HG03108 (cell line): ENCODE results near the gene NUP205.

Experiments used
- ATAC-seq: cut with Tn5 transposase; IDR thresholded peaks from one replicate; pipeline ENCODE4 v1.9.1; 2021; ENCODE audit warnings: moderate library complexity; ENCODE audit not compliant: unreplicated experiment

NUP205 gene

GRCh38 chr7:135541029-135541428 lies 16.7 kb upstream of the NUP205 start:
- ATAC-seq = no peak

DNA sequence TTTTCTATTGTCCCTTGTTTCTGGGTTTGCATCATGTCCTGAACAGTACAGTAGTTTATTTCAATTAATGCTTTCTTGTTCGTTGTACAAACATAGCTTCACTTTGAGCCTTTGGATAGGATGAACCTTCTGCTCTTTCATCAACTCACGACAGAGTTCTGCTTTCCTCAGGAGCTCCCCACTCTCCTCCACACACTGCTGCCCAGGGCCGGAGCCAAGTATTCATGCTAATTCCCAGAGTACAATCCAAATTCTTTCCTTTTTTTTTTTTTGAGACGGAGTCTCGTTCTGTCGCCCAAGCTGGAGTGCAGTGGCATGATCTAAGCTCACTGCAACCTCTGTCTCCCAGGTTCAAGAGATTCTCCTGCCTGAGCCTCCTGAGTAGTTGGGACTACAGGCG lies 7.5 kb upstream of the NUP205 start:
- ATAC-seq = no peak

DNA sequence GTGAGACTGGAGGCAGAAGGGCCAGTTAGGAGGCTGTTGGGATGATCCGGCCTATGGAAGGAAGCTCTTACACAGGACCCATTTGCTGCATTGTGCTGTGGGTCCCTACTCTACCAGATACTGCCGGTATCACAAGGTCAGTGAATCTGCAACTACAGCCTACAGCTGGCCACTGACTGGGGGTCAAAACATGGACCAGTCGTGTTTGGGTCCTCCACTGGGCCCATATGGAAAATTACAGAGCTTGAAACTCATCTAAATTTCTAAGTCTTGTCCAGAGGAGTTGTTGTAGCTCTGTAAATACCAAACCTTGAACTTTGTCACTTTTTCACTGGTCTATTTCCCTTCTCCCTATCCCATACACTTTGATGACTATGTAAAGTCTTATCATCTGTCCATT lies 5.6 kb upstream of the NUP205 start:
- no peak for ATAC-seq

DNA sequence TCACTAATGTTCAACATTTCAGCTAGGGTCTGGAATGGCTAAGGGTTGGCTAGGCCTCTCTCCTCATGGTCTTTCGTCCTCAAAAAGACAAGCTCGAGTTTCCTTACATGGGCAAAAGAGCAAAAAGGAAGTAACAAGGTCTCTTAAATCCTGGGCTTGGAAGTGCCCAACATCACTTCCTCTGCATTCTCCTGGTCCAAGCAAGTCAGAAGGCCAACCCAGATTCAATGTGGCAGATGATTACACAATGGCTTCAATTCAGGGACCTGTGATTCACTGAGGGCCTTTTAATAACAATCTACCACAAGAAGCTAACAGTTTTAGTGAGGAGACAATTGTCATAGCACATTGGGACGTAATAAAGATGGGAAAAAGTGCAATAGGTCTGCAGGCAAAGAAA lies 4.4 kb upstream of the NUP205 start:
- no peak for ATAC-seq

GRCh38 chr7:135558337-135558767 lies 635 bp downstream of the NUP205 start:
- peak; percentile 68 for ATAC-seq

GRCh38 chr7:135558881-135559280 lies 1.2 kb downstream of the NUP205 start:
- no peak for ATAC-seq

DNA sequence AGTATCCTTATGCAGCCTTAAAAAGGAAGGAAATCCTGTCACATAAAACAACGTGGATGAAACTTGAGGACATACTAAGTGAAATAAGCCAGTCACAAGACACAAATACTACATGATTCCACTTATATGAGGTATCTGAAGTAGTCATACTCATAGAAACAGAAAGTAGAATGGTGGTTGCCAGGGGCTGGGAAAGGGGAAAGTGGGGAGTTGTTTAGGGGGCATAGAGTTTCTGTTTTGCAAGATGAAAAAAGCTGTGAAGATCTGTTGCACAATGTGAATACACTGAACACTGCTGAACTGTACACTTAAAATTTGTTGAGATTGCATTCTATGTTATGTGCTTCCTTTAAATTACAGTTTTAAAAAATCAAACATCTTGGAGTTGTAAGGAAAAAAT lies 2.9 kb downstream of the NUP205 start:
- no peak for ATAC-seq

DNA sequence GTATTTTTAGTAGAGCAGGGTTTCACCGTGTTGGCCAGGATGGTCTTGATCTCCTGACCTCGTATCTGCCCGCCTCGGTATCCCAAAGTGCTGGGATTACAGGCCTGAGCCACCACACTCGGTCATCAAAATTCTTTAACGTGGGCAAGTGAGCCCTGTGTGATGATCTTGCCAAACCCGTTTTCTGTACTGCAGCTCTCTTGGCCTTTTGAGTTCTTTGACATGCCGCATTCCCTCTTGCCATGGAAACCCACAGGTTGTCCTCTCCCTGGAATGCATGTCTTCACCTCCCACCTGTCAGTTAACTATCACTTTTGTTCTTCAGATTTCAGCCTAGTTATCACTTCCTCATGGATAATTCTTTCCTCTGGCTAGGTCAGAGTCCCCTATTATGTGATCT lies 5.0 kb downstream of the NUP205 start:
- no peak for ATAC-seq

- no peak for ATAC-seq
Measured at GRCh38 chr7:135571834-135572233, 14.1 kb downstream of the NUP205 start.

GRCh38 chr7:135573541-135573940 lies 15.8 kb downstream of the NUP205 start:
- ATAC-seq = no peak

GRCh38 chr7:135575296-135575695 lies 17.6 kb downstream of the NUP205 start:
- no peak for ATAC-seq

- no peak for ATAC-seq
Measured at GRCh38 chr7:135578569-135578968, 20.9 kb downstream of the NUP205 start.

DNA sequence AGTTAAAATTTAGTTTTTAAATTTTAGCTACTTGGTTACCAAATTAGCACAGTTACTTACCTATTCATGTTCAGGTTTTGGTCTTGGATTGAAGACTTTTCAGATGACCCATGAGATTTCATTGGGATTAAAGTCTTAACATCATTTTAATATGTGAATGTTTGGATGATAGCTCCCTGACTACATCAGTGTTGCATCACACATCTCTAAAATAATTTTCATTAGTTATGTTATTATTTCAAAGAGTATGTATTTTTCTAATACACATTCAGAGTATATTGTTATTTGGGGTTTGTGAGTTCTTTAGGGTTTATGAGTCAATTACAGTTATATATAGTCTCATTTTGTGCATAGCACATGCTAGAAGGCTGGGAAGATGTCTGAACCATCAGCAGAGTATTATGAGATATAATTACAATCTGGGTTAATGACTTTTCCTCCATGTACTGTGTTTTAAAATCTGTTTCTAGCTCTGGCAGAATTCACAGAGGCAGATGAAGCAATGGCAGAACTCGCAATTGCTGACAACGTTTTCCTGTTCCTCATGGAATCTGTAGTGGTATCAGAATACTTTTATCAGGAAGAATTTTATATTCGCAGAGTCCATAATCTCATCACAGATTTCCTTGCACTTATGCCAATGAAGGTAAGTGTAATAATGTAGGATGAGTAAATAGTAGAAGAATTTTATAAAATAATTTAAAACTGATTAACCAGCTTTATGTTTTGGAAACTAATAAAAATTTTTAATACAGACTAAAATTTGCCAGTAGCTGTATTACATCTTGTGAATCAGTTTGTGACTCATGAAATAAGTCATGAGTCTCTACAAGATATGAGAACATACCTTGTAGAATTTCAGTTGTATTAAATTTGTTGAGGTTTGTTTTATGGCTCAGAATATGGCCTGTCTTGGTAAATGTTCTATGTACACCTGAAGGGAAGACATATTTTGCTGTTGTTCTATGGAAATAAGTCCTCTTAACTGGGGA lies 26.9 kb downstream of the NUP205 start:
- no peak for ATAC-seq

DNA sequence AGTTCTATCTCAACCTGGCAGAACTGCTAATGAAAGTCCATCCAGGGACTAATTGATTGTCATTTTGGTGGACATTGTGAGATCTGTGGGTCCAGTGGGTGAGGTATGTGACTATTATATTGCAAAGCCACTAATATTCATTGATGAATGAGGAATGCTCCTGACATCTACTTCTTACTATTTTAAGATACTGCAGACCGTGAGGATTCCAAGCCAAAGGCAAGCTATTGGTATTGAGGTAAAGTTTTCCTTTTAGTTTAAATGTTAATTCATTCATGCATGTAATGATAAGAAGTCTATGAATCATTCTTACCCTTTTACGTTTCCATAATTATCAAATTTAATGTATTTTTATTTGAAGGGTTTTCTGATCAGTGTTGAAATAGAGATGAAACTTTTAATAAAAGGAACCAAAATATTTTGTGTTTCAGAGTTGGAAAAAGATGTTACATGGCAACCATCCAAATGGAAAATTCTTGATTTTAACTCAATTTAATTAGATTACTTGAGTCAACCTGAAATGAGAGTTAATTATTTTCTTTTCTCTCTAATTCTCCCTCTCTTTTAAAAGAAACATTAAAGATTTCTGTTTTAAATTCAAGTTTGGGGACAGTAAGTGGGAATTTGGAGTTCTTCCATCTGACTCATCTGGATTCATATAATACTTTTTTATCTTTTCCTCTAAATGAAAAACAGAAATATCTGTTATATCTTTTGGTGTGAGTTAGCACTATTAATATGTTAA lies 39.6 kb downstream of the NUP205 start:
- no peak for ATAC-seq

DNA sequence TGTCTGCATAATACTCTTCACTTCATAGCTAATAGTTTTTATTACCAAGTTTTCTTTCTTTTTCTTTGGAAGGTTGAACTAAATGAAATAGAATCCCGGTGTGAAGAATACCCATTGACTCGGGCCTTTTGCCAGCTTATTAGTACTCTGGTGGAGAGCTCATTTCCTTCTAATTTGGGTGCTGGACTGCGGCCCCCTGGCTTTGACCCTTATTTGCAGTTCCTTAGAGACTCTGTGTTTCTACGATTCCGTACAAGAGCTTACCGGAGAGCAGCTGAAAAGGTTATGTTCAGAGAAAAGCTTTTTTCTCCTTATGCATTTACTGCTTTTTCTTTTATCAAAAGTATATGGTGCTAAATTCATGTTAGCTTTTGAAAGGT lies 40.2 kb downstream of the NUP205 start:
- no peak for ATAC-seq

GRCh38 chr7:135599471-135599870 lies 41.8 kb downstream of the NUP205 start:
- no peak for ATAC-seq

GRCh38 chr7:135600226-135600625 lies 42.5 kb downstream of the NUP205 start:
- ATAC-seq = no peak

GRCh38 chr7:135601182-135601581 lies 43.5 kb downstream of the NUP205 start:
- no peak for ATAC-seq

DNA sequence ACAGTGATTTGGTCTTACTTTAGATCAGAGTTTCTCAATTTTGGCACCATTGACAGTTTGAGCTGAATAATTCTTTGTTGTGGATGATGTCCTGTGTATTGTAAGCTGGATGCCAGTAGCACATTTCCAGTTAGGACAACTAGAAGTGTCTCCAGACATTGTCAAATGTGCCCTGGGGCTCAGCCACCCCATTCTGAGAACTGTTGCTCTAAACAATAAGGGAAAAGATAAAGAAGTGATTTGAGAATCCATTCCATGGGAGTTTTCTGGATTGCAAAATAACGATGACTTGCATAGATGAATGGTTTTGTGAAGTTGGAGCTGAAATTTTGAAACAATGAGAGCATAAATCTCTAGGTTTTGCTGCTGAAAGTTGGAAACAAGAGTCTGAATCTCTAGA lies 44.6 kb downstream of the NUP205 start:
- no peak for ATAC-seq

- ATAC-seq = no peak
Measured at GRCh38 chr7:135616136-135616535, 58.4 kb downstream of the NUP205 start.

GRCh38 chr7:135617781-135618180 lies 60.1 kb downstream of the NUP205 start:
- no peak for ATAC-seq

- ATAC-seq = no peak
Measured at GRCh38 chr7:135618510-135618909, 60.8 kb downstream of the NUP205 start.
